ENCODE data around the gene B3GNT7.

B3GNT7 gene

GRCh38 chr2:231379266-231380215, 16.0 kb upstream of the B3GNT7 start:
- H3K9me3 ChIP-seq (ENCODE audit: control insufficient read depth, insufficient read depth, low read length), result no peaks in the 10 kb centered on the region
- TF ChIP-seq, protein P1, sequence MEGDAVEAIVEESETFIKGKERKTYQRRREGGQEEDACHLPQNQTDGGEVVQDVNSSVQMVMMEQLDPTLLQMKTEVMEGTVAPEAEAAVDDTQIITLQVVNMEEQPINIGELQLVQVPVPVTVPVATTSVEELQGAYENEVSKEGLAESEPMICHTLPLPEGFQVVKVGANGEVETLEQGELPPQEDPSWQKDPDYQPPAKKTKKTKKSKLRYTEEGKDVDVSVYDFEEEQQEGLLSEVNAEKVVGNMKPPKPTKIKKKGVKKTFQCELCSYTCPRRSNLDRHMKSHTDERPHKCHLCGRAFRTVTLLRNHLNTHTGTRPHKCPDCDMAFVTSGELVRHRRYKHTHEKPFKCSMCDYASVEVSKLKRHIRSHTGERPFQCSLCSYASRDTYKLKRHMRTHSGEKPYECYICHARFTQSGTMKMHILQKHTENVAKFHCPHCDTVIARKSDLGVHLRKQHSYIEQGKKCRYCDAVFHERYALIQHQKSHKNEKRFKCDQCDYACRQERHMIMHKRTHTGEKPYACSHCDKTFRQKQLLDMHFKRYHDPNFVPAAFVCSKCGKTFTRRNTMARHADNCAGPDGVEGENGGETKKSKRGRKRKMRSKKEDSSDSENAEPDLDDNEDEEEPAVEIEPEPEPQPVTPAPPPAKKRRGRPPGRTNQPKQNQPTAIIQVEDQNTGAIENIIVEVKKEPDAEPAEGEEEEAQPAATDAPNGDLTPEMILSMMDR (IDR thresholded peaks at IDR 0.05; ENCODE audit: low read depth, low read length, poor library complexity, severe bottlenecking), result no peak
- no peak for TF ChIP-seq EZH2phosphoT487 (IDR thresholded peaks at IDR 0.05; ENCODE audit: borderline replicate concordance, low read length)

DNA sequence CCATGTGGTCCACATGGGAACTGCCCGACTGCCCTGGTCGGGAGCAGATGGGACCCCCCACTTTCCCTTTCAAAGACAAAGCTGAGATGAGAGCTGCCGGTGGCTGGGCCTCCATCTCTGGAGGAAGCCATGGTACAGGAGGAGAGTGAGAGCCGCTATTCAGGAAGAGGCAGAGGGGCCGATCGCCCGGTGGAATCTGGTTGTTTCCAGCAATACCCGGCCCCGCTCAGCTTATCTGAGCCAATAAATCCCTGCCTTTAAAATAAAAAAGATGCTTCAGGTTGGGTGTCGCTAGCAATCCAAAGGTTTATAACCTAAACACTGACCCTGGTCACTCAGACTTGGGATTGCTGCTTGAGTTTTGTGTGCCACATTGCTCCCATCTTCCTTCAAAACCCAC, 15.2 kb upstream of the B3GNT7 start:
- no peak for TF ChIP-seq EZH2phosphoT487 (IDR thresholded peaks at IDR 0.05; ENCODE audit: borderline replicate concordance, low read length)
- TF ChIP-seq, protein P1 (IDR thresholded peaks at IDR 0.05; ENCODE audit: low read depth, low read length, poor library complexity, severe bottlenecking), result no peak

More at GRCh38 chr2:231379266-231380215, 16.0 kb upstream of the B3GNT7 start:
- Histone ChIP-seq H3K9me2 (replicated peaks; ENCODE audit: control insufficient read depth, low read length) (no peaks in the 10 kb centered on the region), H3K4me3 (ENCODE audit: low read length) (no peak overlapping the region), H3K27me3 (ENCODE audit: control insufficient read depth, low read length) (no peaks in the 10 kb centered on the region), H3K79me2 (ENCODE audit: control insufficient read depth, low read length) (no peaks in the 10 kb centered on the region), H3K4me1 (ENCODE audit: control insufficient read depth, low read length) (no peaks in the 10 kb centered on the region), H3K27ac (ENCODE audit: low read depth, low read length) (no peak overlapping the region), H4K20me1 (ENCODE audit: control insufficient read depth, insufficient read depth, low read depth, low read length) (no peaks in the 10 kb centered on the region), H3F3A (ENCODE audit: control insufficient read depth, insufficient read depth) (no peaks in the 10 kb centered on the region), H3K4me2 (ENCODE audit: low read length) (no peak overlapping the region), H3K36me3 (ENCODE audit: control insufficient read depth, low read length) (no peaks in the 10 kb centered on the region)

DNA sequence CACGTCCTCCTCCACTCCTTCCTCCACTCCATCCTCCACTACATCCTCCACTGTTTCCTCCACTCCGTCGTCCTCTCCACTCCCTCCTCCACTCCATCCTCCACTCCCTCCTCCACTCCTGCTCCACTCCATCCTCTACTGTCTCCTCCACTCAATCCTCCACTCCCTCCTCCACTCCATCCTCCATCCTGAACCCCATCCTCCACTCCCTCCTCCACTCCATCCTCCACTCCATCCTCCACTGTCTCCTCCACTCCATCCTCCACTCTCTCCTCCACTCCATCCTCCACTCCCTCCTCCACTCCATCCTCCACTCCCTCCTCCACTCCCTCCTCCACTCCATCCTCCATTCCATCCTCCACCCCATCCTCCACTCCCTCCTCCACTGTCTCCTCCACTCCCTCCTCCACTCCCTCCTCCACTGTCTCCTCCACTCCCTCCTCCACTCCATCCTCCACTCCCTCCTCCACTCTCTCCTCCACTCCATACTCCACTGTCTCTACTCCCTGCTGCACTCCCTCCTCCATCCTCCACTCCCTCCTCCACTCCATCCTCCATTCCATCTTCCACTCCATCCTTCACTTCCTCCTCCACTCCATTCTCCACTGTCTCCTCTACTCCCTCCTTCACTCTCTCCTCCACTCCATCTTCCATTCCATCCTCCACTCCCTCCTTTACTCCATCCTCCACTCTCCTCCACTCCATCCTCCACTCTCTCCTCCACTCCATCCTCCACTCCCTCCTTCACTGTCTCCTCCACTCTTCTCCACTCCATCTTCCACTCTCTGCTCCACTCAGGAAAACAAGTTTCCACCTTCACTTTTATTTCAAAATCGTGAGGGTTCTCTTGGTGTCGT, 14.3 kb upstream of the B3GNT7 start:
- no peaks in the 10 kb centered on the region for H3K9me3 ChIP-seq (ENCODE audit: control insufficient read depth, insufficient read depth, low read length)
- H3K79me2 ChIP-seq (ENCODE audit: control insufficient read depth, low read length), result no peaks in the 10 kb centered on the region
- no peaks in the 10 kb centered on the region for H3K27me3 ChIP-seq (ENCODE audit: control insufficient read depth, low read length)
- no peaks in the 10 kb centered on the region for H3F3A ChIP-seq (ENCODE audit: control insufficient read depth, insufficient read depth)
- H3K9me2 ChIP-seq (replicated peaks; ENCODE audit: control insufficient read depth, low read length), result no peaks in the 10 kb centered on the region
- no peaks in the 10 kb centered on the region for H3K4me1 ChIP-seq (ENCODE audit: control insufficient read depth, low read length)
- H3K4me3 ChIP-seq (ENCODE audit: low read length), result no peak overlapping the region
- no peak overlapping the region for H3K27ac ChIP-seq (ENCODE audit: low read depth, low read length)
- H3K4me2 ChIP-seq (ENCODE audit: low read length), result no peak overlapping the region
- H3K36me3 ChIP-seq (ENCODE audit: control insufficient read depth, low read length), result no peaks in the 10 kb centered on the region
- H4K20me1 ChIP-seq (ENCODE audit: control insufficient read depth, insufficient read depth, low read depth, low read length), result no peaks in the 10 kb centered on the region
- TF ChIP-seq, protein P1 (IDR thresholded peaks at IDR 0.05; ENCODE audit: low read depth, low read length, poor library complexity, severe bottlenecking), result no peak
- no peak for TF ChIP-seq EZH2phosphoT487 (IDR thresholded peaks at IDR 0.05; ENCODE audit: borderline replicate concordance, low read length)

More for the DNA sequence above, 15.2 kb upstream of the B3GNT7 start:
- Histone ChIP-seq H3K79me2 (ENCODE audit: control insufficient read depth, low read length) (no peaks in the 10 kb centered on the region), H3K4me1 (ENCODE audit: control insufficient read depth, low read length) (no peaks in the 10 kb centered on the region), H3K9me3 (ENCODE audit: control insufficient read depth, insufficient read depth, low read length) (no peaks in the 10 kb centered on the region), H3K27ac (ENCODE audit: low read depth, low read length) (no peak overlapping the region), H4K20me1 (ENCODE audit: control insufficient read depth, insufficient read depth, low read depth, low read length) (no peaks in the 10 kb centered on the region), H3K4me3 (ENCODE audit: low read length) (no peak overlapping the region), H3K27me3 (ENCODE audit: control insufficient read depth, low read length) (no peaks in the 10 kb centered on the region), H3K36me3 (ENCODE audit: control insufficient read depth, low read length) (no peaks in the 10 kb centered on the region), H3K9me2 (replicated peaks; ENCODE audit: control insufficient read depth, low read length) (no peaks in the 10 kb centered on the region), H3F3A (ENCODE audit: control insufficient read depth, insufficient read depth) (no peaks in the 10 kb centered on the region), H3K4me2 (ENCODE audit: low read length) (no peak overlapping the region)
